ENCODE results near the gene ATF7IP.

The ATF7IP gene

GRCh38 chr12:14471497-14471896 lies 106.0 kb downstream of the ATF7IP start:
- H3K4me3 Mint-ChIP-seq = no peak overlapping the region
- peak overlapping the region; percentile 84 for H3K27ac Mint-ChIP-seq
- H3K27me3 Mint-ChIP-seq = no peaks in the 10 kb centered on the region
- DNase-seq = no peak
- H3K9me3 Mint-ChIP-seq = peaks cover 34% of the 10 kb centered on the region
- peaks cover 93% of the 10 kb centered on the region for H3K36me3 Mint-ChIP-seq (ENCODE audit: low read depth)
- H3K4me1 Mint-ChIP-seq (ENCODE audit: low read depth) = peaks cover 20% of the 10 kb centered on the region

GRCh38 chr12:14473707-14474287 lies 108.3 kb downstream of the ATF7IP start:
- DNase-seq = no peak
- peaks cover 34% of the 10 kb centered on the region for H3K9me3 Mint-ChIP-seq
- H3K27me3 Mint-ChIP-seq = no peaks in the 10 kb centered on the region
- H3K36me3 Mint-ChIP-seq (ENCODE audit: low read depth) = peaks cover 90% of the 10 kb centered on the region
- H3K27ac Mint-ChIP-seq = no peak overlapping the region
- H3K4me3 Mint-ChIP-seq = no peak overlapping the region
- H3K4me1 Mint-ChIP-seq (ENCODE audit: low read depth) = peaks cover 30% of the 10 kb centered on the region

GRCh38 chr12:14479004-14479403 lies 113.5 kb downstream of the ATF7IP start:
- Mint-ChIP-seq H3K27me3 (no peaks in the 10 kb centered on the region), H3K27ac (peak overlapping the region; percentile 76), H3K4me3 (no peak overlapping the region), H3K36me3 (ENCODE audit: low read depth) (peaks cover 89% of the 10 kb centered on the region), H3K4me1 (ENCODE audit: low read depth) (peaks cover 29% of the 10 kb centered on the region), H3K9me3 (peaks cover 4% of the 10 kb centered on the region)
- DNase-seq = no peak

GRCh38 chr12:14481201-14481600 lies 115.7 kb downstream of the ATF7IP start:
- no peaks in the 10 kb centered on the region for H3K27me3 Mint-ChIP-seq

GRCh38 chr12:14482361-14482760 lies 116.9 kb downstream of the ATF7IP start:
- Mint-ChIP-seq H3K27ac (peak overlapping the region; percentile 5), H3K4me3 (no peak overlapping the region), H3K9me3 (no peaks in the 10 kb centered on the region), H3K36me3 (ENCODE audit: low read depth) (peaks cover 94% of the 10 kb centered on the region), H3K4me1 (ENCODE audit: low read depth) (peaks cover 22% of the 10 kb centered on the region), H3K27me3 (no peaks in the 10 kb centered on the region)
- no peak for DNase-seq

More at GRCh38 chr12:14481201-14481600, 115.7 kb downstream of the ATF7IP start:
- no peak overlapping the region for H3K27ac Mint-ChIP-seq
- DNase-seq = no peak
- no peak overlapping the region for H3K4me3 Mint-ChIP-seq
- no peaks in the 10 kb centered on the region for H3K9me3 Mint-ChIP-seq
- peaks cover 91% of the 10 kb centered on the region for H3K36me3 Mint-ChIP-seq (ENCODE audit: low read depth)
- H3K4me1 Mint-ChIP-seq (ENCODE audit: low read depth) = peaks cover 25% of the 10 kb centered on the region

- peaks cover 19% of the 10 kb centered on the region for H3K4me1 Mint-ChIP-seq (ENCODE audit: low read depth)
- H3K36me3 Mint-ChIP-seq (ENCODE audit: low read depth) = peaks cover 94% of the 10 kb centered on the region
- H3K4me3 Mint-ChIP-seq = no peak overlapping the region
- H3K27me3 Mint-ChIP-seq = no peaks in the 10 kb centered on the region
- DNase-seq = no peak
- H3K27ac Mint-ChIP-seq = peak overlapping the region; percentile 5
- H3K9me3 Mint-ChIP-seq = no peaks in the 10 kb centered on the region
These were observed 117.4 kb downstream of the ATF7IP start for GRCh38 chr12:14482886-14483285.

GRCh38 chr12:14495326-14495725 lies 129.8 kb downstream of the ATF7IP start:
- DNase-seq = no peak
- H3K27me3 Mint-ChIP-seq = no peaks in the 10 kb centered on the region
- no peaks in the 10 kb centered on the region for H3K9me3 Mint-ChIP-seq
- H3K27ac Mint-ChIP-seq = no peak overlapping the region
- H3K4me1 Mint-ChIP-seq (ENCODE audit: low read depth) = peaks cover 10% of the 10 kb centered on the region
- H3K4me3 Mint-ChIP-seq = no peak overlapping the region
- peaks cover 93% of the 10 kb centered on the region for H3K36me3 Mint-ChIP-seq (ENCODE audit: low read depth)

GRCh38 chr12:14505626-14506596 lies 140.4 kb downstream of the ATF7IP start:
- Mint-ChIP-seq H3K4me1 (ENCODE audit: low read depth) (peaks cover 11% of the 10 kb centered on the region), H3K27ac (no peak overlapping the region), H3K9me3 (no peaks in the 10 kb centered on the region), H3K36me3 (ENCODE audit: low read depth) (peaks cover 45% of the 10 kb centered on the region), H3K4me3 (no peak overlapping the region), H3K27me3 (no peaks in the 10 kb centered on the region)
- no peak for DNase-seq

GRCh38 chr12:14510574-14510973 lies 145.1 kb downstream of the ATF7IP start:
- Mint-ChIP-seq H3K27me3 (no peaks in the 10 kb centered on the region), H3K36me3 (ENCODE audit: low read depth) (peaks cover 5% of the 10 kb centered on the region), H3K9me3 (no peaks in the 10 kb centered on the region), H3K4me1 (ENCODE audit: low read depth) (no peaks in the 10 kb centered on the region), H3K27ac (no peak overlapping the region), H3K4me3 (no peak overlapping the region)
- no peak for DNase-seq

- DNase-seq = no peak
- Mint-ChIP-seq H3K36me3 (ENCODE audit: low read depth) (no peaks in the 10 kb centered on the region), H3K4me3 (no peak overlapping the region), H3K27me3 (peaks cover 2% of the 10 kb centered on the region), H3K4me1 (ENCODE audit: low read depth) (no peaks in the 10 kb centered on the region), H3K27ac (no peak overlapping the region), H3K9me3 (no peaks in the 10 kb centered on the region)
These were observed 148.8 kb downstream of the ATF7IP start for GRCh38 chr12:14514154-14514842.

- peaks cover 2% of the 10 kb centered on the region for H3K27me3 Mint-ChIP-seq
- no peak overlapping the region for H3K4me3 Mint-ChIP-seq
- no peaks in the 10 kb centered on the region for H3K36me3 Mint-ChIP-seq (ENCODE audit: low read depth)
- no peak for DNase-seq
- H3K27ac Mint-ChIP-seq = no peak overlapping the region
- peaks cover 3% of the 10 kb centered on the region for H3K9me3 Mint-ChIP-seq
- H3K4me1 Mint-ChIP-seq (ENCODE audit: low read depth) = no peaks in the 10 kb centered on the region
These were observed 149.5 kb downstream of the ATF7IP start for GRCh38 chr12:14514946-14515345.

- peaks cover 9% of the 10 kb centered on the region for H3K36me3 Mint-ChIP-seq (ENCODE audit: low read depth)
- H3K9me3 Mint-ChIP-seq = peaks cover 42% of the 10 kb centered on the region
- H3K4me3 Mint-ChIP-seq = no peak overlapping the region
- H3K4me1 Mint-ChIP-seq (ENCODE audit: low read depth) = no peaks in the 10 kb centered on the region
- no peak overlapping the region for H3K27ac Mint-ChIP-seq
- no peak for DNase-seq
- peaks cover 2% of the 10 kb centered on the region for H3K27me3 Mint-ChIP-seq
These were observed 156.3 kb downstream of the ATF7IP start for GRCh38 chr12:14521822-14522221.

GRCh38 chr12:14525964-14526363 lies 160.5 kb downstream of the ATF7IP start:
- Mint-ChIP-seq H3K36me3 (ENCODE audit: low read depth) (peaks cover 9% of the 10 kb centered on the region), H3K4me3 (no peak overlapping the region), H3K9me3 (peaks cover 37% of the 10 kb centered on the region), H3K27me3 (no peaks in the 10 kb centered on the region), H3K4me1 (ENCODE audit: low read depth) (no peaks in the 10 kb centered on the region), H3K27ac (no peak overlapping the region)
- DNase-seq = no peak

GRCh38 chr12:14532152-14532551 lies 166.7 kb downstream of the ATF7IP start:
- Mint-ChIP-seq H3K27me3 (peaks cover 1% of the 10 kb centered on the region), H3K27ac (no peak overlapping the region), H3K4me3 (no peak overlapping the region), H3K36me3 (ENCODE audit: low read depth) (no peaks in the 10 kb centered on the region), H3K9me3 (no peaks in the 10 kb centered on the region), H3K4me1 (ENCODE audit: low read depth) (no peaks in the 10 kb centered on the region)
- DNase-seq = no peak
